Neuronal stem cell (in vitro differentiated cells): ENCODE measurements around the gene TTLL12.

Source experiments
- DNase-seq: peaks from one replicate; pipeline ENCODE4 v3.0.0-alpha.2; 2013; ENCODE audit warnings: low spot score
- H2AFZ ChIP-seq: one replicate; pipeline ENCODE4 v1.6.1; 2013; ENCODE audit warnings: mild to moderate bottlenecking, low read length, inconsistent platforms
- H2AK5ac ChIP-seq: 2 replicates; pipeline ENCODE4 v1.6.1; 2013; ENCODE audit warnings: low read depth, mild to moderate bottlenecking, inconsistent platforms, low read length, moderate library complexity, mixed read lengths
- H2BK120ac ChIP-seq: 2 replicates; pipeline ENCODE4 v1.6.1; 2013; ENCODE audit warnings: low read depth, mild to moderate bottlenecking, inconsistent platforms, low read length, moderate library complexity, mixed read lengths
- H2BK12ac ChIP-seq: one replicate; pipeline ENCODE4 v1.6.1; 2013; ENCODE audit warnings: low read length, inconsistent platforms
- H2BK15ac ChIP-seq: 2 replicates; pipeline ENCODE4 v1.6.1; 2013; ENCODE audit warnings: mild to moderate bottlenecking, low read length, inconsistent platforms, mixed read lengths
- H2BK5ac ChIP-seq: one replicate; pipeline ENCODE4 v1.6.1; 2013; ENCODE audit warnings: inconsistent platforms, mild to moderate bottlenecking, low read length, moderate library complexity
- H3K14ac ChIP-seq: one replicate; pipeline ENCODE4 v1.6.1; 2013; ENCODE audit warnings: low read length, inconsistent platforms
- H3K18ac ChIP-seq: 2 replicates; pipeline ENCODE4 v1.6.1; 2013; ENCODE audit warnings: low read length, inconsistent platforms
- H3K23ac ChIP-seq: 2 replicates; pipeline ENCODE4 v1.6.1; 2013; ENCODE audit warnings: low read depth, mild to moderate bottlenecking, mixed read lengths, low read length, inconsistent platforms; ENCODE audit not compliant: poor library complexity
- H3K27ac ChIP-seq: replicated peaks from 3 replicates; pipeline ENCODE4 v1.5.1; 2013; ENCODE audit warnings: low read length, inconsistent platforms
- H3K27me3 ChIP-seq, 3 experiments: 2 replicates each; pipeline ENCODE4 v1.6.1; 2013; ENCODE audit warnings: low read length in 3 of 3, mild to moderate bottlenecking in 2 of 3, inconsistent platforms in 1 of 3, low read depth in 1 of 3, mixed read lengths in 1 of 3, moderate library complexity in 1 of 3; ENCODE audit not compliant: control insufficient read depth in 3 of 3, insufficient read depth in 3 of 3
- H3K36me3 ChIP-seq, 2 donors: replicated peaks in 1 of 2; 2 replicates each; pipeline ENCODE4 v1.6.1; 2013; ENCODE audit warnings: low read length in 2 of 2; ENCODE audit not compliant: control insufficient read depth in 2 of 2, insufficient read depth in 2 of 2
- H3K4ac ChIP-seq: 2 replicates; pipeline ENCODE4 v1.6.1; 2013; ENCODE audit warnings: inconsistent platforms, mild to moderate bottlenecking, low read length, moderate library complexity
- H3K4me1 ChIP-seq, 2 donors: 1 replicate in 1 of 2; 2 replicates in 1 of 2; pipeline ENCODE4 v1.6.1; 2013; ENCODE audit warnings: low read length in 2 of 2, low read depth in 1 of 2; ENCODE audit not compliant: control insufficient read depth in 2 of 2, insufficient read depth in 1 of 2
- H3K4me2 ChIP-seq: one replicate; pipeline ENCODE4 v1.6.1; 2013; ENCODE audit warnings: mild to moderate bottlenecking, low read length, inconsistent platforms; ENCODE audit not compliant: insufficient read depth, poor library complexity, severe bottlenecking
- H3K4me3 ChIP-seq, 2 donors: 2 replicates each; pipeline ENCODE4 v1.5.1; 2013; ENCODE audit warnings: low read length in 2 of 2, mild to moderate bottlenecking in 2 of 2, inconsistent platforms in 1 of 2, moderate library complexity in 1 of 2
- H3K79me1 ChIP-seq: one replicate; pipeline ENCODE4 v1.6.1; 2013; ENCODE audit warnings: low read depth, mild to moderate bottlenecking, inconsistent platforms, low read length, moderate library complexity
- H3K9ac ChIP-seq: one replicate; pipeline ENCODE4 v1.6.1; 2013; ENCODE audit warnings: mild to moderate bottlenecking, low read depth, low read length, inconsistent platforms; ENCODE audit not compliant: poor library complexity
- H3K9me3 ChIP-seq, 2 donors: replicated peaks in 1 of 2; 2 replicates each; pipeline versions ENCODE3 to v1.6.1; 2013; ENCODE audit warnings: low read length in 2 of 2, mild to moderate bottlenecking in 2 of 2, inconsistent platforms in 1 of 2, low read depth in 1 of 2, mixed read lengths in 1 of 2, moderate library complexity in 1 of 2; ENCODE audit not compliant: control insufficient read depth in 2 of 2, insufficient read depth in 1 of 2
- H4K8ac ChIP-seq: one replicate; pipeline ENCODE4 v1.6.1; 2013; ENCODE audit warnings: low read depth, mild to moderate bottlenecking, inconsistent platforms, low read length, moderate library complexity
- H4K91ac ChIP-seq: one replicate; pipeline ENCODE4 v1.6.1; 2013; ENCODE audit warnings: low read length, low read depth, mild to moderate bottlenecking, inconsistent platforms; ENCODE audit not compliant: poor library complexity
- WGBS, 2 donors: extraction: QIAGEN DNeasy Blood & Tissue Kit; methylation state at CpG; one replicate each; pipeline ENCODE4 v1.1.7; 2013; ENCODE audit warnings: missing lambda C conversion rate in 2 of 2, mixed read lengths in 1 of 2; ENCODE audit not compliant: insufficient read length in 2 of 2, insufficient replicate concordance in 1 of 2; ENCODE audit errors: extremely low coverage in 2 of 2; 5-methylcytosine and 5-hydroxymethylcytosine counted together

Gene TTLL12

DNA sequence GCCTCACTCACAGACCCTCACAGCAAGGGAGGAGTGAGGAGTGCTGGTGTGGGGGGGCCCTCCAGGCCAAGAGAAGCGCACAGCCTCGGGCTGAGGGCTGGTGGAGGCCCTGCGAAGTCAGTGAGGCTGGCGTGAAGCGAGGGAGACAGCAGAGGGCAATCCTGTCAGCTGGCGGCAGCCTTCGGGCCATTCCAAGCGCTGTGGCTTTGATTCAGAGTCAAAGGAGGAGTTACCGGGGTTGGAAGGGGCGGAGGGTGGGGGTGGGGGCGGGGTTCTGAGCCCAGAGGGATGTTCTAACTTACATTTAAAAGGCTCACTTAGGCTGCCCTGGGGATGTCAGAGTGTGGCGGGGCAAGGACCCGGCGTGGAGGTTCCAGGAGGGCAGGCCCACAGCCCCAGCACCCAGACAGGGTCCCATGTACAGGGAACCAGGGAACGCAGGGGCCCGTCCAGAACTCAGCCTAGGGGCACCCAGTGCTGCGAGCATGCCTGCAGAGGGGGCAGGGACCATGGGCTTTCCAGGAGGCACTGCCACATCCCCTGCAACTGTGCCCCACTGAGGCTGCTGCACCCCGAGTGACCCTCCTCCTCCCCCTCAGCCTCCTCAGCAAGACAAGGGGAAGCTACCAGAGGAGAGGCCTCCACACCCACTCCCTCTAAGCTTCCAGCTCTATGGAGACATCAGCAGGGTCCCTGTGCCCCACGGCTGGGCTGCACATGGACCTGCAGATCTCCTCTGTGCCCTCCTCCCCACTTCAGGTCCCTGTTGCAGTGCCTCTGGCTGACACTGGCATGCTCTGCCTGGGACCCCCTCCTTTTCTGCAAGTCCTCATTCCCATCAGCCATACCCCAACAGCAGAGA, 39.7 kb upstream of the TTLL12 start:
- Histone ChIP-seq H2BK15ac (no peak overlapping the region), H3K4me2 (no peak overlapping the region), H2AFZ (peak overlapping the region; percentile 89), H3K4me3 (no peak overlapping the region), H3K9ac (peak overlapping the region; percentile 71), H2BK5ac (no peak overlapping the region), H4K91ac (no peak overlapping the region), H3K36me3 (peaks cover 0 to 34% of the 10 kb centered on the region in 2 donors), H3K18ac (peak overlapping the region; percentile 75), H2BK120ac (no peak overlapping the region), H3K27ac (no peak overlapping the region), H3K4me1 (peaks cover 14 to 21% of the 10 kb centered on the region in 2 donors), H3K9me3 (no peaks in the 10 kb centered on the region), H2BK12ac (no peak overlapping the region), H3K14ac (peak overlapping the region; percentile 1), H4K8ac (no peak overlapping the region), H3K23ac (peak overlapping the region; percentile 67), H3K79me1 (peaks cover 5% of the 10 kb centered on the region), H2AK5ac (peak overlapping the region; percentile 48), H3K27me3 (peaks cover 0 to 27% (median 0%) of the 10 kb centered on the region in 3 experiments), H3K4ac (no peak overlapping the region)
- DNase-seq = peak; percentile 37
- no CpG with 5 or more reads among the region's 19 CpGs for WGBS, 2 donors

DNA sequence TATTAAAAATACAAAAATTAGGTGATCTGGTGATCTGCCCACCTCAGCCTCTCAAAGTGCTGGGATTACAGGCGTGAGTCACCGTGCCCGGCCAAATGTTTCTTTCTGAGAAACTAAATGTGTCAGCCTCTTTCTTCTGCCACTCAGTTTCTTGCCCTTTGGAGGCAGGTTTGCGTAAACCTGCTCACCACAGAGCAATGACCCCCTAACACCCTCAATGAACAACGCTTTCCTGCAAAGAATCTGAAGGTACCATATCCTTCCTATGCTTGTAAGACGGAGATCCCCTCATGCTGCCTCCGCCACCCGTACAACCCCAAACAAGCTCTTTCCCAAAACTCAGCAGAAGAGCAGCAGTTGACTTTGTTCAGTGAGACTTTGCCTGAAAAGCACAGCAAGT, 38.7 kb upstream of the TTLL12 start:
- peaks cover 2% of the 10 kb centered on the region for H3K79me1 ChIP-seq
- H2AK5ac ChIP-seq = no peak overlapping the region
- H3K4me3 ChIP-seq = no peak overlapping the region
- no peak overlapping the region for H2AFZ ChIP-seq
- H2BK120ac ChIP-seq = no peak overlapping the region
- peaks cover 0 to 27% (median 0%) of the 10 kb centered on the region in 3 experiments for H3K27me3 ChIP-seq
- no peak overlapping the region for H2BK15ac ChIP-seq
- no peak for DNase-seq
- H3K4me2 ChIP-seq = no peak overlapping the region
- no peaks in the 10 kb centered on the region for H3K9me3 ChIP-seq
- no peak overlapping the region for H3K9ac ChIP-seq
- no peak overlapping the region for H4K91ac ChIP-seq
- H3K27ac ChIP-seq = no peak overlapping the region
- H3K14ac ChIP-seq = no peak overlapping the region
- no peak overlapping the region for H2BK5ac ChIP-seq
- peaks cover 0 to 36% of the 10 kb centered on the region in 2 donors for H3K36me3 ChIP-seq
- H3K4ac ChIP-seq = no peak overlapping the region
- H3K18ac ChIP-seq = no peak overlapping the region
- H2BK12ac ChIP-seq = no peak overlapping the region
- peaks cover 14 to 21% of the 10 kb centered on the region in 2 donors for H3K4me1 ChIP-seq
- no CpG with 5 or more reads among the region's 8 CpGs for WGBS, 2 donors
- H4K8ac ChIP-seq = no peak overlapping the region
- no peak overlapping the region for H3K23ac ChIP-seq

GRCh38 chr22:43222987-43223386, 36.1 kb upstream of the TTLL12 start:
- Histone ChIP-seq H3K18ac (no peak overlapping the region), H3K36me3 (peaks cover 0 to 46% of the 10 kb centered on the region in 2 donors), H3K27me3 (peaks cover 0 to 27% (median 0%) of the 10 kb centered on the region in 3 experiments), H2BK12ac (no peak overlapping the region), H3K4me1 (peaks cover 14 to 21% of the 10 kb centered on the region in 2 donors), H4K91ac (no peak overlapping the region), H3K27ac (no peak overlapping the region), H3K4ac (no peak overlapping the region), H3K9ac (peak overlapping the region; percentile 3), H3K14ac (peak overlapping the region; percentile 48), H3K79me1 (peaks cover 2% of the 10 kb centered on the region), H2BK15ac (no peak overlapping the region), H2BK5ac (no peak overlapping the region), H3K4me2 (no peak overlapping the region), H2AK5ac (no peak overlapping the region), H3K9me3 (no peaks in the 10 kb centered on the region), H2AFZ (no peak overlapping the region), H2BK120ac (no peak overlapping the region), H3K4me3 (peak overlapping the region in 1 of 2 donors; percentile 12), H3K23ac (no peak overlapping the region), H4K8ac (no peak overlapping the region)
- WGBS, 2 donors = no CpG with 5 or more reads among the region's 13 CpGs
- no peak for DNase-seq

- Histone ChIP-seq H3K79me1 (peaks cover 2% of the 10 kb centered on the region), H3K14ac (no peak overlapping the region), H3K27ac (no peak overlapping the region), H2BK12ac (no peak overlapping the region), H3K27me3 (peaks cover 0 to 27% (median 0%) of the 10 kb centered on the region in 3 experiments), H2AFZ (no peak overlapping the region), H3K9ac (no peak overlapping the region), H3K4me3 (no peak overlapping the region), H3K36me3 (peaks cover 0 to 54% of the 10 kb centered on the region in 2 donors), H3K9me3 (peaks cover 0 to 4% of the 10 kb centered on the region in 2 donors), H4K8ac (no peak overlapping the region), H2BK5ac (no peak overlapping the region), H3K4me1 (peaks cover 11 to 14% of the 10 kb centered on the region in 2 donors), H3K18ac (no peak overlapping the region), H2AK5ac (no peak overlapping the region), H2BK15ac (no peak overlapping the region), H2BK120ac (no peak overlapping the region), H4K91ac (peak overlapping the region; percentile 4), H3K23ac (no peak overlapping the region), H3K4ac (no peak overlapping the region), H3K4me2 (no peak overlapping the region)
- WGBS, 2 donors = no CpG with 5 or more reads among the region's 13 CpGs
- no peak for DNase-seq
These were observed 35.3 kb upstream of the TTLL12 start for GRCh38 chr22:43222262-43222661.
